ENCODE data around the gene CBARP.

- TF ChIP-seq USF1 (IDR thresholded peaks at IDR 0.05; ENCODE audit: borderline replicate concordance, low read depth) (no peak), EP300 (IDR thresholded peaks at IDR 0.05; ENCODE audit: borderline replicate concordance in 1 of 2, low read depth in 1 of 2, low read length in 1 of 2) (no peak), CTCF (IDR thresholded peaks at IDR 0.05) (no peak), JUND (IDR thresholded peaks at IDR 0.05) (no peak), GABPA (IDR thresholded peaks at IDR 0.05; ENCODE audit: low read depth) (no peak), TAF1 (IDR thresholded peaks at IDR 0.05; ENCODE audit: borderline replicate concordance, low read depth, low read length) (no peak), ZBTB33 (IDR thresholded peaks at IDR 0.05; ENCODE audit: borderline replicate concordance, low read depth) (no peak), SMC3 (IDR thresholded peaks at IDR 0.05; ENCODE audit: low read depth, low read length) (no peak), ELF1 (IDR thresholded peaks at IDR 0.05) (no peak), EZH2phosphoT487 (IDR thresholded peaks at IDR 0.05; ENCODE audit: borderline replicate concordance, low read depth) (no peak), MAX (IDR thresholded peaks at IDR 0.05; ENCODE audit: low read depth) (no peak)
Measured at GRCh38 chr19:1221904-1222255, 15.9 kb downstream of the CBARP start.

Data from SK-N-SH (cell line).